ENCODE data around the gene JMJD1C.

- TF ChIP-seq CTCF (conservative IDR thresholded peaks at IDR 0.05) (no peak), ZFX (IDR thresholded peaks at IDR 0.05) (no peak)
Measured at GRCh38 chr10:63487990-63488389, 22.2 kb upstream of the JMJD1C start.

All from C4-2B (cell line).